GM23248 (cell line): ENCODE data around the gene KCNC3. TPM values are rescaled to one million over a fixed set of nuclear protein-coding genes. Genes with fewer than 3 reads are reported as not detected.
"Not testable (repeated sequence)": the region's sequence is repeated elsewhere in the genome, so short reads cannot be mapped to it uniquely, and the experiment has no call there.

Source experiments
- DNase-seq: peaks from one replicate; pipeline ENCODE4 v3.0.0-alpha.2; 2015
- H2AFZ ChIP-seq: fragments of 200-600 bp; sonication (generic); 2 replicates; pipeline ENCODE4 v1.6.1; 2016; ENCODE audit warnings: antibody characterized with exemption
- H3F3A ChIP-seq: fragments of 200-600 bp; sonication (generic); 2 replicates; pipeline ENCODE4 v1.6.1; 2016; ENCODE audit warnings: mild to moderate bottlenecking, antibody characterized with exemption, mixed run types; ENCODE audit not compliant: insufficient read depth
- H3K27ac ChIP-seq: fragments of 200-600 bp; sonication (generic); 2 replicates; pipeline ENCODE4 v1.5.1; 2016; ENCODE audit warnings: mild to moderate bottlenecking
- H3K27me3 ChIP-seq: fragments of 200-600 bp; sonication (generic); replicated peaks from 2 replicates; pipeline ENCODE4 v1.6.1; 2016; ENCODE audit warnings: mild to moderate bottlenecking; ENCODE audit not compliant: insufficient read depth
- H3K36me3 ChIP-seq: fragments of 200-600 bp; sonication (generic); 2 replicates; pipeline ENCODE4 v1.6.1; 2016; ENCODE audit warnings: low read depth, mild to moderate bottlenecking
- H3K4me1 ChIP-seq: fragments of 200-600 bp; sonication (generic); 2 replicates; pipeline ENCODE4 v1.6.1; 2016; ENCODE audit warnings: mild to moderate bottlenecking; ENCODE audit not compliant: insufficient read depth
- H3K4me2 ChIP-seq: fragments of 200-600 bp; sonication (generic); one replicate; pipeline ENCODE4 v1.6.1; 2016; ENCODE audit warnings: mild to moderate bottlenecking; ENCODE audit not compliant: unreplicated experiment
- H3K4me3 ChIP-seq: fragments of 200-600 bp; sonication (generic); 2 replicates; pipeline ENCODE4 v1.5.1; 2016; ENCODE audit warnings: mild to moderate bottlenecking
- H3K79me2 ChIP-seq: fragments of 200-600 bp; sonication (generic); 2 replicates; pipeline ENCODE4 v1.6.1; 2016; ENCODE audit warnings: mild to moderate bottlenecking; ENCODE audit not compliant: insufficient read depth
- H3K9ac ChIP-seq: fragments of 200-600 bp; sonication (generic); 2 replicates; pipeline ENCODE4 v1.6.1; 2016; ENCODE audit warnings: mild to moderate bottlenecking
- H3K9me2 ChIP-seq: fragments of 200-600 bp; sonication (generic); 2 replicates; pipeline ENCODE4 v1.6.1; 2016; ENCODE audit warnings: mixed run types, mild to moderate bottlenecking, moderate library complexity; ENCODE audit not compliant: insufficient read depth
- H3K9me3 ChIP-seq: fragments of 200-600 bp; sonication (generic); one replicate; pipeline ENCODE4 v1.6.1; 2017; ENCODE audit warnings: low read depth
- H4K20me1 ChIP-seq: fragments of 200-600 bp; sonication (generic); 2 replicates; pipeline ENCODE4 v1.6.0; 2016; ENCODE audit not compliant: insufficient read depth
- EZH2 ChIP-seq: fragments of 200-600 bp; sonication (generic); IDR thresholded peaks from 2 replicates; pipeline ENCODE4 v1.6.1; 2018; ENCODE audit warnings: antibody characterized with exemption, mild to moderate bottlenecking; ENCODE audit not compliant: insufficient read depth, poor library complexity, severe bottlenecking
- EZH2phosphoT487 ChIP-seq: fragments of 200-600 bp; sonication (generic); IDR thresholded peaks from 2 replicates; pipeline ENCODE4 v1.6.1; 2018; ENCODE audit warnings: antibody characterized with exemption, moderate library complexity, mild to moderate bottlenecking, low read depth; ENCODE audit not compliant: insufficient read depth
- WGBS, 2 experiments: methylation state at CpG; one replicate each; pipeline ENCODE4 v1.1.6; 2015 to 2017; ENCODE audit warnings: low lambda C conversion rate in 2 of 2, low coverage in 1 of 2; ENCODE audit errors: missing lambda C conversion rate in 2 of 2; 5-methylcytosine and 5-hydroxymethylcytosine counted together
- in situ Hi-C: fragments of 300-500 bp; cut with MboI; formaldehyde crosslinking; loops from 2 replicates; pipeline ENCODE4 v1.15.0; 2020
- polyA plus RNA-seq: library from polyadenylated mRNA; unstranded; fragments of >200 nt; fragmentation: Nextera tagmentation; extraction: Ambion mirVana; gene quantifications from 2 replicates; pipeline ENCODE4 v1.2.1, GENCODE V29; 2016
- total RNA-seq: library from RNA; depleted of rRNA; stranded (reverse); fragments of >200 nt; shearing (Covaris generic); gene quantifications from 2 replicates; pipeline ENCODE4 v1.2.3, GENCODE V29; 2014

KCNC3 gene
- total and polyA plus RNA-seq, 2 experiments from 2014 or later, result under 0.01 to 0.04 TPM

GRCh38 chr19:50341091-50341564, 12.0 kb upstream of the KCNC3 start:
- no peak overlapping the region for H3K27ac ChIP-seq
- WGBS, 2 experiments, result 47 to 52% methylated on average over 3 of the region's 3 CpGs
- no peak overlapping the region for H3K9ac ChIP-seq
- DNase-seq, result no peak
- no peaks in the 10 kb centered on the region for H4K20me1 ChIP-seq
- H3K4me2 ChIP-seq, result no peak overlapping the region
- TF ChIP-seq EZH2 (no peak), EZH2phosphoT487 (no peak)
- no peak overlapping the region for H3K4me3 ChIP-seq
- no peaks in the 10 kb centered on the region for H3F3A ChIP-seq
- no peaks in the 10 kb centered on the region for H3K27me3 ChIP-seq
- H3K9me3 ChIP-seq, result no peaks in the 10 kb centered on the region
- H3K79me2 ChIP-seq, result no peaks in the 10 kb centered on the region
- H3K9me2 ChIP-seq, result no peaks in the 10 kb centered on the region
- no peaks in the 10 kb centered on the region for H3K4me1 ChIP-seq
- in situ Hi-C loops, result no loop called here
- H2AFZ ChIP-seq, result no peak overlapping the region
- no peaks in the 10 kb centered on the region for H3K36me3 ChIP-seq

GRCh38 chr19:50340331-50340730, 11.2 kb upstream of the KCNC3 start:
- no peak for DNase-seq
- H4K20me1 ChIP-seq, result no peaks in the 10 kb centered on the region
- H3K9me2 ChIP-seq, result no peaks in the 10 kb centered on the region
- no peaks in the 10 kb centered on the region for H3F3A ChIP-seq
- TF ChIP-seq EZH2, result no peak
- no peak for TF ChIP-seq EZH2phosphoT487
- no peaks in the 10 kb centered on the region for H3K9me3 ChIP-seq
- H3K4me1 ChIP-seq, result no peaks in the 10 kb centered on the region
- no peak overlapping the region for H3K27ac ChIP-seq
- no peaks in the 10 kb centered on the region for H3K36me3 ChIP-seq
- H3K9ac ChIP-seq, result no peak overlapping the region
- H3K79me2 ChIP-seq, result no peaks in the 10 kb centered on the region
- H3K27me3 ChIP-seq, result no peaks in the 10 kb centered on the region
- no peak overlapping the region for H3K4me2 ChIP-seq
- no peak overlapping the region for H2AFZ ChIP-seq
- no peak overlapping the region for H3K4me3 ChIP-seq
- in situ Hi-C loops, result no loop called here

- H3K9me2 ChIP-seq, H2AFZ ChIP-seq, H3K4me1 ChIP-seq, H3K4me3 ChIP-seq, H3K27ac ChIP-seq, H3K4me2 ChIP-seq, H3K79me2 ChIP-seq, DNase-seq, H3K36me3 ChIP-seq, H3K9me3 ChIP-seq, in situ Hi-C loops, H3F3A ChIP-seq, H3K9ac ChIP-seq, H4K20me1 ChIP-seq: not testable (repeated sequence)
- 33 to 34% methylated on average over 6 of the region's 6 CpGs for WGBS, 2 experiments
- peaks cover 11% of the 10 kb centered on the region for H3K27me3 ChIP-seq
These were observed 7.9 kb upstream of the KCNC3 start for GRCh38 chr19:50337031-50337430.

- H3K4me2 ChIP-seq, result no peak overlapping the region
- H3K9ac ChIP-seq, result no peak overlapping the region
- H3F3A ChIP-seq, result no peaks in the 10 kb centered on the region
- in situ Hi-C loops, result no loop called here
- H3K36me3 ChIP-seq, result no peaks in the 10 kb centered on the region
- no peak for DNase-seq
- no peak overlapping the region for H3K4me3 ChIP-seq
- peaks cover 27% of the 10 kb centered on the region for H3K27me3 ChIP-seq
- H3K27ac ChIP-seq, result no peak overlapping the region
- no peaks in the 10 kb centered on the region for H3K79me2 ChIP-seq
- no peaks in the 10 kb centered on the region for H4K20me1 ChIP-seq
- H3K9me3 ChIP-seq, result no peaks in the 10 kb centered on the region
- TF ChIP-seq EZH2phosphoT487 (no peak), EZH2 (no peak)
- H3K4me1 ChIP-seq, result no peaks in the 10 kb centered on the region
- 74 to 78% methylated on average over 12 of the region's 12 CpGs for WGBS, 2 experiments
- H2AFZ ChIP-seq, result no peak overlapping the region
- H3K9me2 ChIP-seq, result no peaks in the 10 kb centered on the region
These were observed 5.7 kb upstream of the KCNC3 start for GRCh38 chr19:50334741-50335421.
